GM23248 (cell line): ENCODE measurements around the gene PEMT.

Experiments
- EZH2 ChIP-seq: fragments of 200-600 bp; sonication (generic); IDR thresholded peaks from 2 replicates; pipeline ENCODE4 v1.6.1; 2018; ENCODE audit warnings: antibody characterized with exemption, mild to moderate bottlenecking; ENCODE audit not compliant: insufficient read depth, poor library complexity, severe bottlenecking
- EZH2phosphoT487 ChIP-seq: fragments of 200-600 bp; sonication (generic); IDR thresholded peaks from 2 replicates; pipeline ENCODE4 v1.6.1; 2018; ENCODE audit warnings: antibody characterized with exemption, moderate library complexity, mild to moderate bottlenecking, low read depth; ENCODE audit not compliant: insufficient read depth

GRCh38 chr17:17519886-17520285 is 71.6 kb downstream of the PEMT start:
- TF ChIP-seq EZH2 (no peak), EZH2phosphoT487 (no peak)
